ENCODE data around the gene TNNI2. TPM values are rescaled to one million over a fixed set of nuclear protein-coding genes. Genes with fewer than 3 reads are reported as not detected.

Gene TNNI2
- total and polyA plus RNA-seq, 7 donors = 985 to 6,537 (median 2,859) TPM

- intact Hi-C loops (cut with DNase I) = no loop called here
- Histone ChIP-seq H3K36me3 (ENCODE audit: insufficient read depth in 1 of 2, low read depth in 1 of 2) (no peaks in the 10 kb centered on the region), H3K9me3 (no peaks in the 10 kb centered on the region), H3K4me1 (peaks cover 22% of the 10 kb centered on the region), H3K27ac (no peak overlapping the region), H3K4me3 (no peak overlapping the region), H3K27me3 (ENCODE audit: insufficient read depth in 3 of 3, low read length in 2 of 3) (peaks cover 0 to 35% (median 9%) of the 10 kb centered on the region in 3 donors)
- ATAC-seq = no peak
- 73 to 82% (median 73%) methylated on average over 15 of the region's 15 CpGs for WGBS, 3 donors
- no peak for TF ChIP-seq CTCF (IDR thresholded peaks at IDR 0.05)
- peak; percentile 21 to 52 for DNase-seq
Observed at GRCh38 chr11:1866776-1867175, 28.0 kb downstream of the TNNI2 start.

GRCh38 chr11:1867381-1867780, 28.6 kb downstream of the TNNI2 start:
- ATAC-seq = no peak
- intact Hi-C loops (cut with DNase I) = no loop called here
- Histone ChIP-seq H3K4me3 (peak overlapping the region; percentile 56), H3K4me1 (peaks cover 22% of the 10 kb centered on the region), H3K27me3 (ENCODE audit: insufficient read depth in 3 of 3, low read length in 2 of 3) (peaks cover 0 to 35% (median 13%) of the 10 kb centered on the region in 3 donors), H3K27ac (no peak overlapping the region), H3K36me3 (ENCODE audit: insufficient read depth in 1 of 2, low read depth in 1 of 2) (no peaks in the 10 kb centered on the region), H3K9me3 (no peaks in the 10 kb centered on the region)
- no peak for TF ChIP-seq CTCF (IDR thresholded peaks at IDR 0.05)
- peak; percentile 15 to 54 for DNase-seq
- WGBS, 3 donors = 46 to 55% (median 51%) methylated on average over 7 to 8 of the region's 8 CpGs

GRCh38 chr11:1868056-1868635, 29.4 kb downstream of the TNNI2 start:
- TF ChIP-seq CTCF (IDR thresholded peaks at IDR 0.05) = no peak
- intact Hi-C loops (cut with DNase I) = no loop called here
- Histone ChIP-seq H3K4me3 (peak overlapping the region; percentile 56), H3K9me3 (no peaks in the 10 kb centered on the region), H3K36me3 (ENCODE audit: insufficient read depth in 1 of 2, low read depth in 1 of 2) (no peaks in the 10 kb centered on the region), H3K27ac (peak overlapping the region; percentile 15), H3K27me3 (ENCODE audit: insufficient read depth in 3 of 3, low read length in 2 of 3) (peaks cover 0 to 42% (median 15%) of the 10 kb centered on the region in 3 donors), H3K4me1 (peaks cover 18% of the 10 kb centered on the region)
- peak in 2 of 4 donors; percentile 3 to 18 for ATAC-seq
- WGBS, 3 donors = 35 to 68% (median 38%) methylated on average over 14 of the region's 14 CpGs
- DNase-seq = peak in 1 of 2 donors; percentile 45

GRCh38 chr11:1868636-1869291, 30.0 kb downstream of the TNNI2 start:
- DNase-seq (peak; percentile 78 to 86), ATAC-seq (peak in 2 of 4 donors; percentile 28 to 33)
- Histone ChIP-seq H3K27ac (peak overlapping the region; percentile 15), H3K4me3 (peak overlapping the region; percentile 56), H3K27me3 (ENCODE audit: insufficient read depth in 3 of 3, low read length in 2 of 3) (peaks cover 0 to 42% (median 19%) of the 10 kb centered on the region in 3 donors), H3K4me1 (peaks cover 12% of the 10 kb centered on the region), H3K36me3 (ENCODE audit: insufficient read depth in 1 of 2, low read depth in 1 of 2) (no peaks in the 10 kb centered on the region), H3K9me3 (no peaks in the 10 kb centered on the region)
- WGBS, 3 donors = 25 to 37% (median 27%) methylated on average over 21 to 25 of the region's 25 CpGs
- intact Hi-C loops (cut with DNase I) = no loop called here
- TF ChIP-seq CTCF (IDR thresholded peaks at IDR 0.05) = no peak

Measured in psoas muscle (tissue), 8 donors.